GM12892 (cell line): ENCODE results near the gene RAB35.

Source experiments
- POLR2A ChIP-seq: IDR thresholded peaks from 2 replicates; pipeline ENCODE4 v1.6.1; 2011; ENCODE audit warnings: low read depth, low read length, control low read depth
- POLR2AphosphoS5 ChIP-seq: IDR thresholded peaks from 2 replicates; pipeline ENCODE4 v1.6.1; 2011; ENCODE audit warnings: low read depth, low read length, control low read depth
- TAF1 ChIP-seq: IDR thresholded peaks from 2 replicates; pipeline ENCODE4 v1.6.1; 2011; ENCODE audit warnings: low read depth, mild to moderate bottlenecking, control low read depth, low read length, borderline replicate concordance

GRCh38 chr12:120148011-120148410, 31.5 kb upstream of the RAB35 start:
- no peak for TF ChIP-seq POLR2A
- TF ChIP-seq TAF1, result no peak
- TF ChIP-seq POLR2AphosphoS5, result no peak
